ENCODE data around the gene TOX3.

Gene TOX3

GRCh38 chr16:52494145-52494544, 52.8 kb downstream of the TOX3 start:
- DNase-seq (ENCODE audit: low read depth in 1 of 2, low spot score in 1 of 2) = no peak

- DNase-seq (ENCODE audit: low read depth in 1 of 2, low spot score in 1 of 2) = no peak
Measured at GRCh38 chr16:52492789-52493357, 54.1 kb downstream of the TOX3 start.

- no peak for DNase-seq (ENCODE audit: low read depth in 1 of 2, low spot score in 1 of 2)
Measured at GRCh38 chr16:52491216-52491615, 55.7 kb downstream of the TOX3 start.

GRCh38 chr16:52489894-52490293, 57.0 kb downstream of the TOX3 start:
- no peak for DNase-seq (ENCODE audit: low read depth in 1 of 2, low spot score in 1 of 2)

- no peak for DNase-seq (ENCODE audit: low read depth in 1 of 2, low spot score in 1 of 2)
Measured at GRCh38 chr16:52488837-52489289, 58.1 kb downstream of the TOX3 start.

- DNase-seq (ENCODE audit: low read depth in 1 of 2, low spot score in 1 of 2) = no peak
Measured at GRCh38 chr16:52487849-52488457, 59.0 kb downstream of the TOX3 start.

GRCh38 chr16:52480237-52480636, 66.7 kb downstream of the TOX3 start:
- no peak for DNase-seq (ENCODE audit: low read depth in 1 of 2, low spot score in 1 of 2)

GRCh38 chr16:52476111-52476510, 70.8 kb downstream of the TOX3 start:
- no peak for DNase-seq (ENCODE audit: low read depth in 1 of 2, low spot score in 1 of 2)

GRCh38 chr16:52474679-52475078, 72.3 kb downstream of the TOX3 start:
- no peak for DNase-seq (ENCODE audit: low read depth in 1 of 2, low spot score in 1 of 2)

- no peak for DNase-seq (ENCODE audit: low read depth in 1 of 2, low spot score in 1 of 2)
Measured at GRCh38 chr16:52473096-52473495, 73.8 kb downstream of the TOX3 start.

- no peak for DNase-seq (ENCODE audit: low read depth in 1 of 2, low spot score in 1 of 2)
Measured at GRCh38 chr16:52471650-52472370, 75.1 kb downstream of the TOX3 start.

- DNase-seq (ENCODE audit: low read depth in 1 of 2, low spot score in 1 of 2) = no peak
Measured at GRCh38 chr16:52470585-52470984, 76.4 kb downstream of the TOX3 start.

GRCh38 chr16:52469775-52470174, 77.2 kb downstream of the TOX3 start:
- no peak for DNase-seq (ENCODE audit: low read depth in 1 of 2, low spot score in 1 of 2)

GRCh38 chr16:52469091-52469490, 77.9 kb downstream of the TOX3 start:
- no peak for DNase-seq (ENCODE audit: low read depth in 1 of 2, low spot score in 1 of 2)

GRCh38 chr16:52467753-52468152, 79.2 kb downstream of the TOX3 start:
- DNase-seq (ENCODE audit: low read depth in 1 of 2, low spot score in 1 of 2) = no peak

GRCh38 chr16:52466994-52467393, 79.9 kb downstream of the TOX3 start:
- no peak for DNase-seq (ENCODE audit: low read depth in 1 of 2, low spot score in 1 of 2)

- no peak for DNase-seq (ENCODE audit: low read depth in 1 of 2, low spot score in 1 of 2)
Measured at GRCh38 chr16:52465711-52466267, 81.2 kb downstream of the TOX3 start.

- DNase-seq (ENCODE audit: low read depth in 1 of 2, low spot score in 1 of 2) = no peak
Measured at GRCh38 chr16:52463904-52464303, 83.0 kb downstream of the TOX3 start.

- no peak for DNase-seq (ENCODE audit: low read depth in 1 of 2, low spot score in 1 of 2)
Measured at GRCh38 chr16:52462816-52463215, 84.1 kb downstream of the TOX3 start.

GRCh38 chr16:52460639-52461178, 86.2 kb downstream of the TOX3 start:
- DNase-seq (ENCODE audit: low read depth in 1 of 2, low spot score in 1 of 2) = no peak

- no peak for DNase-seq (ENCODE audit: low read depth in 1 of 2, low spot score in 1 of 2)
Measured at GRCh38 chr16:52456368-52456767, 90.6 kb downstream of the TOX3 start.

Data from activated T-helper 1 cell treated with anti-CD3 and anti-CD28 coated beads, Interleukin-2, amount 50 U/mL, for 16 hours (primary cell).